Coronary artery (tissue), 2 donors: ENCODE measurements around the gene TPSAB1.
"Not testable (repeated sequence)": the region's sequence is repeated elsewhere in the genome, so short reads cannot be mapped to it uniquely, and the experiment has no call there.

Experiments used
- DNase-seq: peaks from one replicate; pipeline ENCODE4 v3.0.0-alpha.2; 2017; ENCODE audit warnings: low spot score
- H3K27ac ChIP-seq, 2 donors: fragments of 200-600 bp; sonication (generic); one replicate each; pipeline ENCODE4 v1.5.1; 2016 to 2019
- H3K4me3 ChIP-seq: fragments of 200-600 bp; sonication (generic); 2 replicates; pipeline ENCODE4 v1.5.1; 2016; ENCODE audit warnings: mild to moderate bottlenecking, moderate library complexity
- TF ChIP-seq, protein P1 (sequence below): fragments of 200-600 bp; sonication (generic); IDR thresholded peaks from one replicate; pipeline ENCODE4 v1.5.1; 2019; ENCODE audit warnings: antibody characterized with exemption

TPSAB1 gene

DNA sequence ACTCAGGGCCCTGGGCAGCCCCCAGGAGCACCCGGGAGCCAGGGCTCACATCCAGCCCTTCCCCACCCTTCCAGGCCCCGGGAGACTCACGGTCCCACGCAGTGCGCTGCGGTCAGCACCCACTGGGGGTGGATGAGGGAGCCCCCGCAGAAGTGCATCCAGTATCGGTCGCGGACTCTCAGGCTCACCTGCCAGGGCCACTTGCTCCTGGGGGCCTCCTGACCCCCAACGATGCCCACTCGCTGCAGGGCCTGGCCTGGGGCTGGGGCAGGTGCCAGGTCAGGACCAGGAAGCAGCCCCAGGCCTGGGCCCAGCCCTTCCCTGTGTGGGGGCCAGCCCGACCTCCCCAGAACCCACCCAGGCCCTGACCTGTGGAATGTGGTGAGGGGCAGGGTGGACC is 11.0 kb upstream of the TPSAB1 start:
- not testable (repeated sequence) for DNase-seq, H3K4me3 ChIP-seq, H3K27ac ChIP-seq

DNA sequence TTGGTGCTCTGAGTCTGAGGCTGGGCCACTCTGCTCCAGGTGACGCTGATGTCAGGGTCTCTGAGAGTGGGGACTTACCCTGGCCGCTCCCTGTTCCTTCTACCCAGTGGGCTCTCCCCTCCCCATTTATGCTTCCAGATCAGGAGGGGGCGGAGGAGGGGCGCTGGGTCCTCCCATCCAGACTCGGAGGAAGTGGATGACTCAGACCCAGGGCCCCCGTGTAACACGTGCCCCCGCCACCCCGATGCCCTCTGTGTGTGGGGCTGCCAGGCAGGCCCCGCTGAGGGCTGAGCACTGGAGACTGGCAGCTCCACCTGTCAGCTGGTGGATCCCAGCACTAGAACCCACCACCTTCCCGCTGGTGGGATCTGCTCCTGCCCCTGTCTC is 10.4 kb upstream of the TPSAB1 start, which contains the start of gene TPSB2:
TSS of gene TPSB2 (minus strand) at position 101 of the 387 bp plus-strand sequence. CDS start 233 bp downstream, outside the sequence.
- not testable (repeated sequence) for H3K27ac ChIP-seq, H3K4me3 ChIP-seq, DNase-seq

DNA sequence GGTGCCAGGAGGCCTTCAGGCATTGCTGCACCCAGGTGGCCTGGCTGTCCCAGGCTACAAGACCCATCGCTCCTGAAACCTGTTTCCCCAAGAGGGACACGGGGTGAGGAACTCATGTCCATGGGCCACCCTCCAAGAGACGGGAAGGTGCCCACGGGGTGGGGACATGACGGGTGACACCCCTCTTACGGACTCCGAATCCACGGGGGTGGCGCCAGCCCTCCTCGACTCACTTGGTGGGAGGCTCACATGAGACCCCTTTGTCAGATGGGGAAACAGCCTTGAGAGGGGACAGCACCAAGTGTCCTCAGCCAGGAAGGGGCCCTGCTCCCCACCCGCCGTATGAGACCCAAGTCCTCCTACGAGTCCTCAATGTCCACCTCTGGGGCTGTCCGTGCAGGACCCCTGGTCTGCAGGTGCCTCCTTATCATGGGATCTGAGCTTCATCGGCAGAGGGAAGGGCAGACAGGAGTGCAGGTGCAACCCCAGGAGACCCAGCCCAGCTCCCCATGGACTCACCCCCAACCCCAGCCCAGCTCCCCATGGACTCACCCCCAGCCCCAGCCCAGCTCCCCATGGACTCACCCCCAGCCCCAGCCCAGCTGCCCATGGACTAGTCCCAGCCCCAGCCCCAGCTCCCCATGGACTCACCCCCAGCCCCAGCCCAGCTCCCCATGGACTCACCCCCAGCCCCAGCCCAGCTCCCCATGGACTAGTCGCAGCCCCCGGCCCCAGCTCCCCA is 9.9 kb upstream of the TPSAB1 start:
- H3K4me3 ChIP-seq, H3K27ac ChIP-seq, DNase-seq: not testable (repeated sequence)

DNA sequence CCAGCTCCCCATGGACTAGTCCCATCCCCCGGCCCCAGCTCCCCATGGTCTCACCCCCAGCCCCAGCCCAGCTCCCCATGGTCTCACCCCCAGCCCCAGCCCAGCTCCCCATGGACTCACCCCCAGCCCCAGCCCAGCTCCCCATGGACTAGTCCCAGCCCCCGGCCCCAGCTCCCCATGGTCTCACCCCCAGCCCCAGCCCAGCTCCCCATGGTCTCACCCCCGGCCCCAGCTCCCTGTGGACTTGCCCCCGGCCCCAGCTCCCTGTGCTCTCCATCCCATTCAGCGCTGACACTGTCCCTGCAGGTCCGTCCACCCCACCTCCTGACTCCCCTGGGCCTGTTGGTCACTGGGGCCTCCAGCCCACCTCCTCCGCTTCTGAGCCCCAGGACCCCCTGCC is 9.2 kb upstream of the TPSAB1 start:
- DNase-seq, H3K4me3 ChIP-seq, H3K27ac ChIP-seq: not testable (repeated sequence)

DNA sequence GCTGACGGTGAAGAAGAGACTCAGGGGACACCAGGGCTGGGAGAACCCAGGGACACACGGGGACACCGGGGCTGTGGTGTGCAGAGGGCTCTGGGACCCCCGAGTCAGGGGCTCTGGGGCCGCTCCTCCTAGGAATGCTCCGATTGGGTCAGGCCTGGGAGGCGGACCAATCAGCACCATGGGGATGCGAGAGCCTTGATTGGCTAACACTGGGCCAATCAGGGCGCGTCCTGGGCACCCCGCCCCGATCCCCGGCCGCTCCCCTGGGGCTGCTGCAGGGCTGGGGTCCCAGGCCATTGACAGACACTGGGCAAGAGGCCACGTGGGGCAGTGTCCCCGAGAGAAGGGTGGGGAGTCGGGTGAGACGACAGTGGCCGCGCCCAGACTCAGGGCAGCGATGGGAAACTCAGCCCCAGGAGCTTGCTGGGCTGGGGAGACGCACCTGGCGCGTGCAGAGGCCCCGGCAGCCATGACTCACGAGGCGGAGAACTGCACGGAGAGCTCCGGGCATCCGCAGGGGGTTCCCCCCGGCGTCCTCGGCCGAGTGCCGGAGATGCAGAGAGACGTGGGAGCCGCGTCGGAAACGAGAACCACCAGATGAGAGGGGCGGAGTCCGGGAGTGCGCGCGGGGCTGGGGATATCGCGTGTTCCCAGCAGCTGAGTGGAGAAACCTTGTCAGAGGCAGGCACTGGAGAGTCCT is 8.3 kb upstream of the TPSAB1 start:
- H3K4me3 ChIP-seq, H3K27ac ChIP-seq, DNase-seq: not testable (repeated sequence)

DNA sequence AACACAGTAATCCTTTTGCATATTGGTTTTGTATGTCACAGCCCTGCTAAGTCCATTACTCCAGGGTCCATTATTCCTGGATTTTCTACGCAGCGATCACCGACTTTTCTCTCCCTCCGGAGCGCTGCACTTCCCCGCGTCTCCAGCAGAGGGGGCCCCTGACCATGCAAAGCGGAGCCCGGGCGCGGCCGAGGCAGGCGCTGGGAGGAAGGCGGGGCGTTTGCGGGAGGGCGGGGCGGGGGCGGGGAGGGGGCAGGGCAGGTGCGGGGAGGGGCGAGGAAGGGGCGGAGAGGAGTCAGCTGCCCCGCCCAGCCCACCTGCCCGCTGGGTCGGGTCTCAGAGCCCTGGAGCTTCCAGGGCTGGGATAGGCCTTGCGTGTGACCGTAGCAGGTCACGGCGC is 3.8 kb upstream of the TPSAB1 start:
- DNase-seq = not testable (repeated sequence)

DNA sequence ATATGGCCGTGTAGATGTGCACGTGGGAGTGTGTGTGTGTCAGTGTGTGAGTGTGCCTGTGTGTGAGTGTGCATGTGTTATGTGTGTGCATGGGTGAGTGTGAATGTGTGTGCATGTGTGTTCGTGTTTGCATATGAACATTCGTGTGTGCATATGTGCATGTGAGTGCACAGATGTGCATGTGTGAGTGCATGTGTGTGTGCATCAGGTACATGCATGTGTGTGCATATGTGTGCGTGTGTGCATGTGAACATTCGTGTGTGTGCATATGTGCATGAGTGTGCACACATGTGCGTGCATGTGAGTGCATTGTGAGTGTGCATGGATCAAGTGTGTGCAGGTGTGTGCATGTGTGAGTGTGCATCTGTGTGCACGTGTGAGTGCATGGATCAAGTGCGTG is 2.5 kb upstream of the TPSAB1 start:
- Histone ChIP-seq H3K4me3 (no peak overlapping the region), H3K27ac (no peak overlapping the region)
- TF ChIP-seq, protein P1, sequence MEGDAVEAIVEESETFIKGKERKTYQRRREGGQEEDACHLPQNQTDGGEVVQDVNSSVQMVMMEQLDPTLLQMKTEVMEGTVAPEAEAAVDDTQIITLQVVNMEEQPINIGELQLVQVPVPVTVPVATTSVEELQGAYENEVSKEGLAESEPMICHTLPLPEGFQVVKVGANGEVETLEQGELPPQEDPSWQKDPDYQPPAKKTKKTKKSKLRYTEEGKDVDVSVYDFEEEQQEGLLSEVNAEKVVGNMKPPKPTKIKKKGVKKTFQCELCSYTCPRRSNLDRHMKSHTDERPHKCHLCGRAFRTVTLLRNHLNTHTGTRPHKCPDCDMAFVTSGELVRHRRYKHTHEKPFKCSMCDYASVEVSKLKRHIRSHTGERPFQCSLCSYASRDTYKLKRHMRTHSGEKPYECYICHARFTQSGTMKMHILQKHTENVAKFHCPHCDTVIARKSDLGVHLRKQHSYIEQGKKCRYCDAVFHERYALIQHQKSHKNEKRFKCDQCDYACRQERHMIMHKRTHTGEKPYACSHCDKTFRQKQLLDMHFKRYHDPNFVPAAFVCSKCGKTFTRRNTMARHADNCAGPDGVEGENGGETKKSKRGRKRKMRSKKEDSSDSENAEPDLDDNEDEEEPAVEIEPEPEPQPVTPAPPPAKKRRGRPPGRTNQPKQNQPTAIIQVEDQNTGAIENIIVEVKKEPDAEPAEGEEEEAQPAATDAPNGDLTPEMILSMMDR = no peak
- no peak for DNase-seq

More for the DNA sequence above, 3.8 kb upstream of the TPSAB1 start:
- not testable (repeated sequence) for H3K27ac ChIP-seq, H3K4me3 ChIP-seq

DNA sequence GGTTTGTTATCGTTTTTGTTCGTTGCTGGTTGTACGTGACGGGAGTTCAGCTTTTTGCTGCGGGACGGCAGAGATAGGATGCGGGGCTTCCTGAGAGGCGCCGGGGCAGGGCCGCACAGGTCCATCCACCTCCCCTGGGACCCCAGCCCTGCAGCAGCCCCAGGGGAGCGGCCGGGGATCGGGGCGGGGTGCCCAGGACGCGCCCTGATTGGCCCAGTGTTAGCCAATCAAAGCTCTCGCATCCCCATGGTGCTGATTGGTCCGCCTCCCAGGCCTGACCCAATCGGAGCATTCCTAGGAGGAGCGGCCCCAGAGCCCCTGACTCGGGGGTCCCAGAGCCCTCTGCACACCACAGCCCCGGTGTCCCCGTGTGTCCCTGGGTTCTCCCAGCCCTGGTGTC is 1.6 kb upstream of the TPSAB1 start:
- not testable (repeated sequence) for H3K4me3 ChIP-seq, H3K27ac ChIP-seq, DNase-seq

DNA sequence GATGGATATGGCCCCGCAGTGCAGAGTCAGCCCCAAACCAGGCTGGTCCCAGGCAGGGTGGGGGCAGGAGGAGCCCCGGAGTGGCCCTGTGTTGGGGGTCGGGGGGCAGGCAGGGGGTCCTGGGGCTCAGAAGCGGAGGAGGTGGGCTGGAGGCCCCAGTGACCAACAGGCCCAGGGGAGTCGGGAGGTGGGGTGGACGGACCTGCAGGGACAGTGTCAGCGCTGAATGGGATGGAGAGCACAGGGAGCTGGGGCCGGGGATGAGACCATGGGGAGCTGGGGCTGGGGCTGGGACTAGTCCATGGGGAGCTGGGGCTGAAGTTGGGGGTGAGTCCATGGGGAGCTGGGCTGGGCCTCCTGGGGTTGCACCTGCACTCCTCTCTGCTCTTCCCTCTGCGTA is 930 bp upstream of the TPSAB1 start:
- not testable (repeated sequence) for DNase-seq, H3K27ac ChIP-seq, H3K4me3 ChIP-seq

DNA sequence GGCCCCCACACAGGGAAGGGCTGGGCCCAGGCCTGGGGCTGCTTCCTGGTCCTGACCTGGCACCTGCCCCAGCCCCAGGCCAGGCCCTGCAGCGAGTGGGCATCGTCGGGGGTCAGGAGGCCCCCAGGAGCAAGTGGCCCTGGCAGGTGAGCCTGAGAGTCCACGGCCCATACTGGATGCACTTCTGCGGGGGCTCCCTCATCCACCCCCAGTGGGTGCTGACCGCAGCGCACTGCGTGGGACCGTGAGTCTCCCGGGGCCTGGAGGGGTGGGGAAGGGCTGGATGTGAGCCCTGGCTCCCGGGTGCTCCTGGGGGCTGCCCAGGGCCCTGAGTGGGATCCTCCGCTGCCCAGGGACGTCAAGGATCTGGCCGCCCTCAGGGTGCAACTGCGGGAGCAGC is 576 bp downstream of the TPSAB1 start:
- not testable (repeated sequence) for DNase-seq, H3K27ac ChIP-seq, H3K4me3 ChIP-seq

DNA sequence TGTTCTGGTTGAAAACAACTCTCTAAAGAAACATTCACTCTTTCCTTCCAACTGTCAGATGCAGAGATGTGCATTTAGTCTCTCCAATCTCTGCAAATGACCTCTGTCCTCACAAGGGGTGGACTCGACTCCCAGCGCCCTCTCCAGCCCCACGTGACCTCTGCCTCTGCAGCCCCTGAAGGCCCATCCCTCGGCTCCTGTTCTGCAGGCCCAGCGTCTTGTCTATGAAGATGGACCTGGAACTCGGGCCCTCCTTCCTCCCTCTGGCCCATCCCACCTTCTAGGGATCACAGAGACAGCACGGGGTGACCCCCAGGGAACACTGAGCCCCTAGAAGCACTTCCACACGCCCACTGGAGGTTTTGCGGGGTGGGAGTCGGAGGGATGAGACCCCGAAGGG is 2.9 kb downstream of the TPSAB1 start:
- H3K4me3 ChIP-seq, H3K27ac ChIP-seq, DNase-seq: not testable (repeated sequence)

DNA sequence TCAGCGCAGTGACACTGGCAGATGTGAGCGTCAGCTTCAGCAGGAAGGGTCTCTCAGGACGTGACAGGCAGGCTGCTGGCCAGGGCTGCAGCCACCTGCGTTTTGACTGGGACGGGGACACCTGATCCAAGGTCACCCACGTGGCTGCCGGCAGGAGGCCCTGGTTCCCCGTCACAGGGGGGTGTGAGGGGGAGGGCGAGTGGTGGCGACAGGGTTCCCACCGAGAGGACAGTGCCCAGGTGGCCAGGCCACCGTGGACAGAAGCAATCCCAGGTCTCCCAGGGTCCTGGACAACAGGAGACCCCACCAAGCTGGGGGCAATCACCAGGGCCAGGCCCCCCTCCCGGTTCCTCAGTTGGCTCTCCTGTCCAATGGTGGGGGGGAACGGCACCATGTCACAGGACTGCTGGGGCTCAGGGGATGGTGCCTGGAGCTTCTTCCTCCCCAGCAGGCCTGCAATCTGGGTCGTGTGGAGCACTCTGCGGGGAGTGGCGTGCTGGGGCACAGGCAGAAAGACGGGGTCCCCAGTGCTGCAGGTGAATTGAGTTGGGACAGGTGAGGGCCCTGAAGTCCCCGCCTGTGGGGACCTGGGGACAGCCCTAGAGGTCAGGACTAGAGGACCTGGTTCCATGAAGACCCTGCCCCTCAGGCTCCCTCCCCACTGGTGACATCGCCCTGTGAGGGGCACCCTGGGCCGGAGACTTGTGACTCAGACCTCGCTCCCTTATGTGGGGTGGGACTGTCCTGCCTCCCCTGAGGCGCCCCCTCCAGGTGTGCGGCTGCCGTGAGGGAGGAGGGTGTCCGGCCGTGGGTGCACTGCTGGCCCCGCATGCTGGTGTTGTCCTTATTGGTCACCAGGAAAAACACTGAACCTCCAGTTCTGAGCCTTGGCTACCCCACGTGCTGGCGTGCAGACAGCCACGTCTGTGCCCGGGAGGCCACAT is 3.7 kb downstream of the TPSAB1 start:
- not testable (repeated sequence) for DNase-seq, H3K27ac ChIP-seq, H3K4me3 ChIP-seq

DNA sequence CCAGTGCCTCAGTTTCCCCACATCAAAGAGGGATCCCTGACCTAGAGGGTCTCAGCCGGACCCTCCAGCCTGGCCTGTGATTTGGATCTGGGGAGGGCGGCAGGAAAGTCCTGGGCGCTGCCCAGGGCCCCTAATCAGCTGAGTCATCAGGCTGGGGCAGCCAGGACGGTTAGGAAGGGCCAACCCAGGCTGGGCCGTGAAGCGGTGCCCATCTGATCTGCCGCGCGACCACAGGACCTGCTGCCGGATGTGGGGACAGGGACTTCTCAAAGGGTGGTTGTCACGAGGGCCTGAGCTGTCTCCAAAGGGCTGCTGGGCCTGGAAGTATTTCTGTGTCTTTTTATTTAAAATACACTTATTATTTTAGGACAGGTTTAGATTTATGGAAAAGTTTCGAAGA is 4.4 kb downstream of the TPSAB1 start:
- Histone ChIP-seq H3K4me3 (no peak overlapping the region), H3K27ac (no peak overlapping the region)
- TF ChIP-seq, protein P1 = no peak
- no peak for DNase-seq
